ENCODE results near the gene CNN2. TPM values are rescaled to one million over a fixed set of nuclear protein-coding genes. Genes with fewer than 3 reads are reported as not detected.

Gene CNN2
- total and polyA plus RNA-seq, 2 of the 13 experiments (the other 11 are each of a cell fraction or from before 2014, with no cell fraction given), result 63.6 to 70.0 TPM

DNA sequence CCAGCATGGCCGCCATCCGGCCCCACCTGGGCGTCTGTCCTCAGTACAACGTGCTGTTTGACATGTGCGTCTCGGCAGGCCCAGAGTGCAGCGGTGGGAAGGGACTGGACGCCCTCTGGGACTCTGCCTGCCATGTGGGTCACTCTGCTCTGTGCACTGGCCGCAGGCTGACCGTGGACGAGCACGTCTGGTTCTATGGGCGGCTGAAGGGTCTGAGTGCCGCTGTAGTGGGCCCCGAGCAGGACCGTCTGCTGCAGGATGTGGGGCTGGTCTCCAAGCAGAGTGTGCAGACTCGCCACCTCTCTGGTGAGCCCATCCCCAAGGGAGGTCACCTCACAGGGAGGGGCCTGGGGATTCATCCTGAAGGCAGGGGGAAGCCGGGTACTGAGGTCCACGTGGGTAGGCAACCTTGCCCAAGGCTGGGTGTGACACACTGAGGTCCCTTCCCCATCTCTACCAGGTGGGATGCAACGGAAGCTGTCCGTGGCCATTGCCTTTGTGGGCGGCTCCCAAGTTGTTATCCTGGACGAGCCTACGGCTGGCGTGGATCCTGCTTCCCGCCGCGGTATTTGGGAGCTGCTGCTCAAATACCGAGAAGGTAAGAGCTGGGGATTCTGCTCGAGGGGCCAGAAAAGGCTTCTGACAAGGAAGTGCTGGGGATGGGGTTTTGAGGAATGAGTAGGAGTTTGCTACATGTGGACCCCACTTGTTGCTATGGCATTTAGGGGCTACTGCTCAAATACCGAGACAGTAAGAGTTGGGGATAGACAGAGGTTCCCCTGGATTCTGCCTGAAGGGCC is 24.8 kb downstream of the CNN2 start (continued):
- TF ChIP-seq ZFX (CRISPR knock-in tag; IDR thresholded peaks at IDR 0.05; ENCODE audit: low read depth), result peak; percentile 92
- TF ChIP-seq, protein P1, sequence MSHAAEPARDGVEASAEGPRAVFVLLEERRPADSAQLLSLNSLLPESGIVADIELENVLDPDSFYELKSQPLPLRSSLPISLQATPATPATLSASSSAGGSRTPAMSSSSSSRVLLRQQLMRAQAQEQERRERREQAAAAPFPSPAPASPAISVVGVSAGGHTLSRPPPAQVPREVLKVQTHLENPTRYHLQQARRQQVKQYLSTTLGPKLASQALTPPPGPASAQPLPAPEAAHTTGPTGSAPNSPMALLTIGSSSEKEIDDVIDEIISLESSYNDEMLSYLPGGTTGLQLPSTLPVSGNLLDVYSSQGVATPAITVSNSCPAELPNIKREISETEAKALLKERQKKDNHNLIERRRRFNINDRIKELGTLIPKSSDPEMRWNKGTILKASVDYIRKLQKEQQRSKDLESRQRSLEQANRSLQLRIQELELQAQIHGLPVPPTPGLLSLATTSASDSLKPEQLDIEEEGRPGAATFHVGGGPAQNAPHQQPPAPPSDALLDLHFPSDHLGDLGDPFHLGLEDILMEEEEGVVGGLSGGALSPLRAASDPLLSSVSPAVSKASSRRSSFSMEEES (CRISPR knock-in tag; IDR thresholded peaks at IDR 0.05), result peak; percentile 49
- TF ChIP-seq, protein P2, sequence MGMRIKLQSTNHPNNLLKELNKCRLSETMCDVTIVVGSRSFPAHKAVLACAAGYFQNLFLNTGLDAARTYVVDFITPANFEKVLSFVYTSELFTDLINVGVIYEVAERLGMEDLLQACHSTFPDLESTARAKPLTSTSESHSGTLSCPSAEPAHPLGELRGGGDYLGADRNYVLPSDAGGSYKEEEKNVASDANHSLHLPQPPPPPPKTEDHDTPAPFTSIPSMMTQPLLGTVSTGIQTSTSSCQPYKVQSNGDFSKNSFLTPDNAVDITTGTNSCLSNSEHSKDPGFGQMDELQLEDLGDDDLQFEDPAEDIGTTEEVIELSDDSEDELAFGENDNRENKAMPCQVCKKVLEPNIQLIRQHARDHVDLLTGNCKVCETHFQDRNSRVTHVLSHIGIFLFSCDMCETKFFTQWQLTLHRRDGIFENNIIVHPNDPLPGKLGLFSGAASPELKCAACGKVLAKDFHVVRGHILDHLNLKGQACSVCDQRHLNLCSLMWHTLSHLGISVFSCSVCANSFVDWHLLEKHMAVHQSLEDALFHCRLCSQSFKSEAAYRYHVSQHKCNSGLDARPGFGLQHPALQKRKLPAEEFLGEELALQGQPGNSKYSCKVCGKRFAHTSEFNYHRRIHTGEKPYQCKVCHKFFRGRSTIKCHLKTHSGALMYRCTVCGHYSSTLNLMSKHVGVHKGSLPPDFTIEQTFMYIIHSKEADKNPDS (CRISPR knock-in tag; IDR thresholded peaks at IDR 0.05), result peak; percentile 70; the same call in 1 of the 2 replicates
- no peak for TF ChIP-seq ZNF10 (CRISPR knock-in tag; IDR thresholded peaks at IDR 0.05; ENCODE audit: borderline replicate concordance, low read depth)
- no peak for TF ChIP-seq TEAD3 (CRISPR knock-in tag; optimal IDR thresholded peaks at IDR 0.05; ENCODE audit: borderline replicate concordance)
- TF ChIP-seq JUN (CRISPR knock-in tag; IDR thresholded peaks at IDR 0.05), result no peak
- TF ChIP-seq POLR2G (IDR thresholded peaks at IDR 0.05; ENCODE audit: low read depth, low read length), result peak; percentile 83
- peak; percentile 66; the same call in 1 of the 2 replicates for TF ChIP-seq ZNF317 (CRISPR knock-in tag; IDR thresholded peaks at IDR 0.05)
- TF ChIP-seq ZNF549 (CRISPR knock-in tag; IDR thresholded peaks at IDR 0.05), result no peak
- TF ChIP-seq PAX8 (CRISPR knock-in tag; IDR thresholded peaks at IDR 0.05; ENCODE audit: borderline replicate concordance), result peak; percentile 82; the same call in 1 of the 2 replicates
- TF ChIP-seq, protein P3, sequence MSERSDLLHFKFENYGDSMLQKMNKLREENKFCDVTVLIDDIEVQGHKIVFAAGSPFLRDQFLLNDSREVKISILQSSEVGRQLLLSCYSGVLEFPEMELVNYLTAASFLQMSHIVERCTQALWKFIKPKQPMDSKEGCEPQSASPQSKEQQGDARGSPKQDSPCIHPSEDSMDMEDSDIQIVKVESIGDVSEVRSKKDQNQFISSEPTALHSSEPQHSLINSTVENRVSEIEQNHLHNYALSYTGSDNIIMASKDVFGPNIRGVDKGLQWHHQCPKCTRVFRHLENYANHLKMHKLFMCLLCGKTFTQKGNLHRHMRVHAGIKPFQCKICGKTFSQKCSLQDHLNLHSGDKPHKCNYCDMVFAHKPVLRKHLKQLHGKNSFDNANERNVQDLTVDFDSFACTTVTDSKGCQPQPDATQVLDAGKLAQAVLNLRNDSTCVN (CRISPR knock-in tag; IDR thresholded peaks at IDR 0.05; ENCODE audit: borderline replicate concordance), result peak; percentile 73; the same call in 1 of the 2 replicates
- peak; percentile 38 for TF ChIP-seq HNRNPLL (IDR thresholded peaks at IDR 0.05; ENCODE audit: low read depth, low read length, poor library complexity, severe bottlenecking)
- TF ChIP-seq FOXK1 (CRISPR knock-in tag; IDR thresholded peaks at IDR 0.05; ENCODE audit: borderline replicate concordance, low read depth), result peak; percentile 30; the same call in 1 of the 2 replicates
- peak; percentile 39; the same call in 1 of the 2 replicates for TF ChIP-seq ZNF598 (CRISPR knock-in tag; IDR thresholded peaks at IDR 0.05; ENCODE audit: borderline replicate concordance)
- TF ChIP-seq, protein P4, sequence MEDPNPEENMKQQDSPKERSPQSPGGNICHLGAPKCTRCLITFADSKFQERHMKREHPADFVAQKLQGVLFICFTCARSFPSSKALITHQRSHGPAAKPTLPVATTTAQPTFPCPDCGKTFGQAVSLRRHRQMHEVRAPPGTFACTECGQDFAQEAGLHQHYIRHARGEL (CRISPR knock-in tag; IDR thresholded peaks at IDR 0.05), result no peak; the same call in 1 of the 2 replicates
- TF ChIP-seq IKZF4 (CRISPR knock-in tag; IDR thresholded peaks at IDR 0.05; ENCODE audit: borderline replicate concordance, low read depth, not compliant biosample characterization), result no peak
- TF ChIP-seq GABPA (IDR thresholded peaks at IDR 0.05; ENCODE audit: low read depth, low read length), result no peak
- peak; percentile 8; the same call in 1 of the 2 replicates for TF ChIP-seq GABPA (CRISPR knock-in tag; IDR thresholded peaks at IDR 0.05; ENCODE audit: low read depth)
- TF ChIP-seq, protein P5, sequence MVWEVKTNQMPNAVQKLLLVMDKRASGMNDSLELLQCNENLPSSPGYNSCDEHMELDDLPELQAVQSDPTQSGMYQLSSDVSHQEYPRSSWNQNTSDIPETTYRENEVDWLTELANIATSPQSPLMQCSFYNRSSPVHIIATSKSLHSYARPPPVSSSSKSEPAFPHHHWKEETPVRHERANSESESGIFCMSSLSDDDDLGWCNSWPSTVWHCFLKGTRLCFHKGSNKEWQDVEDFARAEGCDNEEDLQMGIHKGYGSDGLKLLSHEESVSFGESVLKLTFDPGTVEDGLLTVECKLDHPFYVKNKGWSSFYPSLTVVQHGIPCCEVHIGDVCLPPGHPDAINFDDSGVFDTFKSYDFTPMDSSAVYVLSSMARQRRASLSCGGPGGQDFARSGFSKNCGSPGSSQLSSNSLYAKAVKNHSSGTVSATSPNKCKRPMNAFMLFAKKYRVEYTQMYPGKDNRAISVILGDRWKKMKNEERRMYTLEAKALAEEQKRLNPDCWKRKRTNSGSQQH (CRISPR knock-in tag; IDR thresholded peaks at IDR 0.05; ENCODE audit: low read depth), result peak; percentile 66; the same call in 1 of the 2 replicates
- TF ChIP-seq ZNF468 (CRISPR knock-in tag; IDR thresholded peaks at IDR 0.05), result 0 out of 2 replicates have a peak, but pooled peaks have one; percentile 79
- peak; percentile 59; the same call in 1 of the 2 replicates for TF ChIP-seq MEIS2 (CRISPR knock-in tag; IDR thresholded peaks at IDR 0.05)
- peak; percentile 50; the same call in 1 of the 2 replicates for TF ChIP-seq FOXC1 (CRISPR knock-in tag; IDR thresholded peaks at IDR 0.05; ENCODE audit: borderline replicate concordance)

All from HepG2 (cell line).